ENCODE measurements around the gene PSRC1. TPM values are rescaled to one million over a fixed set of nuclear protein-coding genes. Genes with fewer than 3 reads are reported as not detected.
A peak's percentile ranks its signal among the peaks of the same experiment; 100 is the strongest.

Gene PSRC1
- total and polyA plus RNA-seq, 2 of the 8 experiments (the other 6 are each of a cell fraction or from before 2014, with no cell fraction given), result 56.1 to 67.3 TPM

GRCh38 chr1:109263597-109264378, 19.2 kb downstream of the PSRC1 start:
- Histone ChIP-seq H2AK5ac (ENCODE audit: low read depth, low read length) (no peak overlapping the region), H3K23me2 (ENCODE audit: low read depth, low read length) (no peaks in the 10 kb centered on the region), H3K4me3 (ENCODE audit: extremely low read depth in 1 of 4, insufficient read depth in 2 of 4, low read depth in 3 of 4, low read length in 4 of 4) (no peak overlapping the region; a peak in 1 of 8 replicates), H2BK120ac (replicated peaks; ENCODE audit: low read depth, low read length) (no peak overlapping the region), H4K8ac (ENCODE audit: extremely low read depth, insufficient read depth, low read length) (peak overlapping the region; percentile 19; the same call in 1 of the 2 replicates), H3K4me1 (replicated peaks in 1 of 4; ENCODE audit: control insufficient read depth in 3 of 4, insufficient read depth in 4 of 4, low read length in 3 of 4) (peaks cover 0 to 11% (median 3%) of the 10 kb centered on the region in 4 experiments; a peak in 4 of 7 replicates), H3K56ac (replicated peaks; ENCODE audit: insufficient read length, low read depth, low read length) (no peak overlapping the region), H4K5ac (ENCODE audit: insufficient read length, low read depth, low read length) (no peak overlapping the region), H4K20me1 (replicated peaks in 1 of 2; ENCODE audit: control insufficient read depth in 1 of 2, insufficient read depth in 2 of 2, low read length in 2 of 2) (peaks cover 0 to 7% of the 10 kb centered on the region in 2 experiments), H3K4me2 (ENCODE audit: insufficient read depth in 1 of 2, low read depth in 2 of 2, low read length in 2 of 2) (no peak overlapping the region), H4K91ac (replicated peaks; ENCODE audit: insufficient read length, low read length) (peak overlapping the region; percentile 42), H3K79me1 (ENCODE audit: low read depth, low read length) (no peaks in the 10 kb centered on the region), H3K14ac (ENCODE audit: insufficient read length) (no peak overlapping the region), H2BK5ac (ENCODE audit: low read depth, low read length) (0 out of 2 replicates have a peak overlapping the region, but pooled peaks have one; percentile 18), H3K4ac (replicated peaks; ENCODE audit: insufficient read length, low read depth, low read length) (no peak overlapping the region), H2BK15ac (ENCODE audit: low read length) (peak overlapping the region; percentile 73; the same call in 1 of the 2 replicates), H3K18ac (ENCODE audit: extremely low read depth, low read length) (no peak overlapping the region), H2BK12ac (ENCODE audit: low read depth, low read length) (no peak overlapping the region), H3K9ac (replicated peaks in 1 of 4; ENCODE audit: extremely low read depth in 1 of 4, low read depth in 3 of 4, low read length in 3 of 4) (no peak overlapping the region), H3K36me3 (ENCODE audit: control insufficient read depth in 2 of 4, insufficient read depth in 4 of 4, low read length in 3 of 4) (peaks cover 11 to 28% (median 16%) of the 10 kb centered on the region in 4 experiments; a peak in 6 of 8 replicates), H3K79me2 (ENCODE audit: control insufficient read depth in 1 of 2, insufficient read depth in 2 of 2, low read length in 2 of 2) (no peaks in the 10 kb centered on the region), H3K27ac (ENCODE audit: low read depth, low read length) (no peak overlapping the region), H3K27me3 (replicated peaks in 1 of 4; ENCODE audit: control insufficient read depth in 3 of 4, extremely low read depth in 1 of 4, insufficient read depth in 3 of 4, low read length in 3 of 4) (no peaks in the 10 kb centered on the region), H3K9me3 (ENCODE audit: insufficient read depth in 2 of 2, low read depth in 1 of 2, low read length in 1 of 2) (no peaks in the 10 kb centered on the region), H2AFZ (ENCODE audit: low read length) (no peak overlapping the region), H3K23ac (ENCODE audit: insufficient read length) (no peak overlapping the region), H2BK20ac (ENCODE audit: low read length) (no peak overlapping the region)
- 44% methylated on average over 24 of the region's 29 CpGs; no CpG with 5 or more reads in 1 of the 2 experiments for WGBS, 2 experiments (ENCODE audit: extremely low coverage in 1 of 2, insufficient coverage in 1 of 2, insufficient read length in 1 of 2, insufficient replicate concordance in 2 of 2, low coverage in 1 of 2, low lambda C conversion rate in 2 of 2, missing lambda C conversion rate in 1 of 2)
- peak; percentile 87 to 98 for DNase-seq (ENCODE audit: low read depth in 1 of 2, low spot score in 2 of 2)
- CTCF ChIA-PET (ENCODE audit: partially characterized antibody), result interaction anchor here (0.6 to 8.5 kb wide), 39 partner anchors 9 to 435 kb away, joined by 3 to 95 read pairs (median 5); partner anchors contain the start of genes CELSR2, MYBPHL, PSRC1 and SARS1
- POLR2A ChIA-PET (ENCODE audit: partially characterized antibody), result interaction anchor here (0.8 to 2.2 kb wide), 6 partner anchors 13 to 134 kb away, joined by 3 to 7 read pairs (median 4); partner anchors contain the start of gene SORT1
- FAIRE-seq, result peak; percentile 96
- TF ChIP-seq FOSL1 (IDR thresholded peaks at IDR 0.05; ENCODE audit: insufficient read depth, low read depth, low read length), result no peak
- peak; percentile 95 for TF ChIP-seq E2F6 (IDR thresholded peaks at IDR 0.05)
- TF ChIP-seq ATF3 (IDR thresholded peaks at IDR 0.05; ENCODE audit: insufficient read depth, low read depth, low read length), result 0 out of 2 replicates have a peak, but pooled peaks have one; percentile 44
- no peak for TF ChIP-seq SUZ12 (IDR thresholded peaks at IDR 0.05; ENCODE audit: low read length)
- TF ChIP-seq CHD1 (IDR thresholded peaks at IDR 0.05; ENCODE audit: low read depth, low read length), result no peak
- TF ChIP-seq CBX8 (IDR thresholded peaks at IDR 0.05; ENCODE audit: borderline replicate concordance, low read depth, low read length), result no peak
- peak; percentile 97 for TF ChIP-seq TAF7 (optimal IDR thresholded peaks at IDR 0.05; ENCODE audit: borderline replicate concordance, low read depth, low read length)
- TF ChIP-seq HDAC2 (IDR thresholded peaks at IDR 0.05; ENCODE audit: borderline replicate concordance in 1 of 2, low read depth in 2 of 2, low read length in 2 of 2), result peak; percentile 92 to 99; a peak in 3 of 4 replicates
- no peak for TF ChIP-seq NRF1 (IDR thresholded peaks at IDR 0.05; ENCODE audit: low read depth, low read length)
